IMR-90 (cell line): ENCODE results near the gene ZNF563. TPM values are rescaled to one million over a fixed set of nuclear protein-coding genes. Genes with fewer than 3 reads are reported as not detected.

ENCODE experiments used
- ATAC-seq: fragments of 200-7000 bp; cut with Tn5 transposase; 2 replicates; pipeline ENCODE4 v1.9.1; 2020; ENCODE audit warnings: low read depth, mild to moderate bottlenecking, moderate library complexity
- BruUV-seq: library from RNA; stranded (reverse); fragments of 400-500 nt; replicated peaks from 2 replicates; lab custom pipeline; 2021; lab: Mats Ljungman, UMichigan
- CTCF ChIA-PET: fragments of 300-600 bp; formaldehyde crosslinking; extraction: SDS; loops from one replicate; lab custom pipeline; 2021; ENCODE audit warnings: antibody characterized with exemption; lab: Yijun Ruan, JAX
- POLR2A ChIA-PET: fragments of 300-600 bp; sonication (Branson Sonifier 250); formaldehyde crosslinking; loops from one replicate; lab custom pipeline; 2022; ENCODE audit warnings: antibody characterized with exemption; ENCODE audit not compliant: unreplicated experiment; lab: Charles Lee
- DNase-seq: peaks from one replicate; pipeline ENCODE4 v3.0.0; 2013
- H2AFZ ChIP-seq: replicated peaks from 2 replicates; pipeline ENCODE3; 2013; ENCODE audit warnings: low read length, mild to moderate bottlenecking; ENCODE audit not compliant: poor library complexity
- H2AK5ac ChIP-seq: 2 replicates; pipeline ENCODE4 v1.6.1; 2013; ENCODE audit warnings: low read depth, low read length, inconsistent platforms
- H2AK9ac ChIP-seq: replicated peaks from 2 replicates; pipeline ENCODE3; 2013; ENCODE audit warnings: mild to moderate bottlenecking, low read depth, low read length, moderate library complexity; ENCODE audit not compliant: poor library complexity
- H2BK120ac ChIP-seq: 2 replicates; pipeline ENCODE4 v1.6.1; 2013; ENCODE audit warnings: low read depth, low read length, inconsistent platforms
- H2BK15ac ChIP-seq: 3 replicates; pipeline ENCODE4 v1.6.1; 2013; ENCODE audit warnings: low read depth, low read length, inconsistent platforms
- H2BK20ac ChIP-seq: 2 replicates; pipeline ENCODE4 v1.6.1; 2013; ENCODE audit warnings: low read depth, mild to moderate bottlenecking, inconsistent platforms, low read length, moderate library complexity
- H2BK5ac ChIP-seq: 2 replicates; pipeline ENCODE4 v1.6.1; 2013; ENCODE audit warnings: mild to moderate bottlenecking, low read depth, low read length, inconsistent platforms; ENCODE audit not compliant: poor library complexity, severe bottlenecking
- H3K14ac ChIP-seq: replicated peaks from 2 replicates; pipeline ENCODE4 v1.6.1; 2013; ENCODE audit warnings: low read depth, low read length, inconsistent platforms
- H3K18ac ChIP-seq: 2 replicates; pipeline ENCODE4 v1.6.1; 2013; ENCODE audit warnings: low read depth, low read length, control low read depth
- H3K23ac ChIP-seq: 2 replicates; pipeline ENCODE4 v1.6.1; 2013; ENCODE audit warnings: low read depth, low read length, inconsistent platforms
- H3K27ac ChIP-seq: 2 replicates; pipeline ENCODE4 v1.5.1; 2013; ENCODE audit warnings: mild to moderate bottlenecking, control low read depth, low read length; ENCODE audit not compliant: insufficient read depth
- H3K27me3 ChIP-seq: 2 replicates; pipeline ENCODE4 v1.6.1; 2013; ENCODE audit warnings: low read length; ENCODE audit not compliant: control insufficient read depth, insufficient read depth
- H3K36me3 ChIP-seq: 2 replicates; pipeline ENCODE4 v1.6.1; 2013; ENCODE audit warnings: low read length, mixed read lengths; ENCODE audit not compliant: control insufficient read depth, insufficient read depth
- H3K4ac ChIP-seq: 2 replicates; pipeline ENCODE4 v1.6.1; 2013; ENCODE audit warnings: low read depth, low read length, inconsistent platforms
- H3K4me1 ChIP-seq: 2 replicates; pipeline ENCODE4 v1.6.1; 2013; ENCODE audit warnings: low read length, mixed read lengths; ENCODE audit not compliant: control insufficient read depth, insufficient read depth
- H3K4me2 ChIP-seq: 2 replicates; pipeline ENCODE4 v1.6.1; 2013; ENCODE audit warnings: low read depth, mild to moderate bottlenecking, control low read depth, low read length, moderate library complexity
- H3K4me3 ChIP-seq: 2 replicates; pipeline ENCODE4 v1.5.1; 2013; ENCODE audit warnings: low read depth, mild to moderate bottlenecking, control low read depth, low read length, moderate library complexity; ENCODE audit not compliant: insufficient read depth
- H3K56ac ChIP-seq: 2 replicates; pipeline ENCODE4 v1.6.1; 2013; ENCODE audit warnings: low read length, inconsistent platforms; ENCODE audit not compliant: insufficient read depth; ENCODE audit errors: extremely low read depth
- H3K79me1 ChIP-seq, 2 experiments: 2 replicates each; pipeline ENCODE4 v1.6.1; 2013; ENCODE audit warnings: low read length in 2 of 2, inconsistent platforms in 1 of 2, low read depth in 1 of 2
- H3K9ac ChIP-seq: 2 replicates; pipeline ENCODE4 v1.6.1; 2013; ENCODE audit warnings: low read depth, low read length, control low read depth
- H3K9me1 ChIP-seq: 2 replicates; pipeline ENCODE4 v1.6.1; 2013; ENCODE audit warnings: low read length, inconsistent platforms; ENCODE audit not compliant: insufficient read depth
- H3K9me3 ChIP-seq: 2 replicates; pipeline ENCODE4 v1.6.1; 2013; ENCODE audit warnings: low read length; ENCODE audit not compliant: control insufficient read depth, insufficient read depth
- H4K20me1 ChIP-seq: 2 replicates; pipeline ENCODE4 v1.6.1; 2013; ENCODE audit warnings: low read length, inconsistent platforms; ENCODE audit not compliant: insufficient read depth
- H4K5ac ChIP-seq: 2 replicates; pipeline ENCODE4 v1.6.1; 2013; ENCODE audit warnings: mild to moderate bottlenecking, low read depth, low read length, control low read depth
- H4K8ac ChIP-seq, 2 experiments: 2 replicates each; pipeline ENCODE4 v1.6.1; 2013; ENCODE audit warnings: low read depth in 2 of 2, low read length in 2 of 2, control low read depth in 1 of 2, inconsistent platforms in 1 of 2
- H4K91ac ChIP-seq: 2 replicates; pipeline ENCODE4 v1.6.1; 2013; ENCODE audit warnings: low read depth, low read length, inconsistent platforms; ENCODE audit not compliant: insufficient read depth
- BHLHE40 ChIP-seq: fragments of 150-350 bp; IDR thresholded peaks from 2 replicates; pipeline ENCODE4 v1.6.1; 2016; ENCODE audit warnings: mild to moderate bottlenecking, low read depth, low read length
- CEBPB ChIP-seq: IDR thresholded peaks from 2 replicates; pipeline ENCODE4 v1.6.1; 2012; ENCODE audit warnings: low read depth, low read length, improper control_type of control experiment
- CHD1 ChIP-seq: IDR thresholded peaks from 2 replicates; pipeline ENCODE4 v1.6.1; 2012; ENCODE audit warnings: low read depth, low read length, improper control_type of control experiment
- CTCF ChIP-seq: conservative IDR thresholded peaks from 2 replicates; pipeline ENCODE4 v1.5.1; 2012; ENCODE audit warnings: mild to moderate bottlenecking, low read depth, low read length, improper control_type of control experiment
- ELK1 ChIP-seq: fragments of 150-350 bp; IDR thresholded peaks from 2 replicates; pipeline ENCODE4 v1.6.1; 2016; ENCODE audit warnings: low read depth, mild to moderate bottlenecking, low read length, moderate library complexity, borderline replicate concordance
- FOS ChIP-seq: fragments of 150-350 bp; IDR thresholded peaks from 2 replicates; pipeline ENCODE4 v1.6.1; 2016; ENCODE audit warnings: low read depth, low read length
- MAFK ChIP-seq: IDR thresholded peaks from 2 replicates; pipeline ENCODE4 v1.6.1; 2012; ENCODE audit warnings: low read depth, low read length, improper control_type of control experiment
- MAZ ChIP-seq: IDR thresholded peaks from 2 replicates; pipeline ENCODE4 v1.6.1; 2012; ENCODE audit warnings: low read depth, mild to moderate bottlenecking, low read length, improper control_type of control experiment, moderate library complexity, borderline replicate concordance
- MXI1 ChIP-seq: IDR thresholded peaks from 2 replicates; pipeline ENCODE4 v1.6.1; 2012; ENCODE audit warnings: low read depth, mild to moderate bottlenecking, low read length, moderate library complexity, borderline replicate concordance
- NFE2L2 ChIP-seq: fragments of 150-350 bp; IDR thresholded peaks from 2 replicates; pipeline ENCODE4 v1.6.1; 2016; ENCODE audit warnings: low read depth, mild to moderate bottlenecking, low read length
- POLR2A ChIP-seq: IDR thresholded peaks from 2 replicates; pipeline ENCODE4 v1.6.1; 2012; ENCODE audit warnings: mild to moderate bottlenecking, low read depth, low read length
- RAD21 ChIP-seq: IDR thresholded peaks from 2 replicates; pipeline ENCODE4 v1.6.1; 2012; ENCODE audit warnings: low read length, improper control_type of control experiment
- RCOR1 ChIP-seq: IDR thresholded peaks from 2 replicates; pipeline ENCODE4 v1.6.1; 2012; ENCODE audit warnings: mild to moderate bottlenecking, low read length, improper control_type of control experiment; ENCODE audit not compliant: insufficient replicate concordance
- RFX5 ChIP-seq: IDR thresholded peaks from 2 replicates; pipeline ENCODE4 v1.8.0; 2012; ENCODE audit warnings: low read depth, mild to moderate bottlenecking, low read length, moderate library complexity
- SMC3 ChIP-seq: fragments of 150-350 bp; IDR thresholded peaks from 2 replicates; pipeline ENCODE4 v1.6.1; 2016; ENCODE audit warnings: low read depth, mild to moderate bottlenecking, antibody characterized with exemption, low read length, moderate library complexity
- USF2 ChIP-seq: fragments of 150-350 bp; IDR thresholded peaks from 2 replicates; pipeline ENCODE4 v1.6.1; 2017; ENCODE audit warnings: mild to moderate bottlenecking, antibody characterized with exemption, low read length, low read depth
- WGBS, 2 experiments: methylation state at CpG; one replicate each; pipeline versions ENCODE4 v1.1.5 to v1.1.7; 2013; ENCODE audit warnings: missing lambda C conversion rate in 2 of 2; ENCODE audit not compliant: insufficient read length in 1 of 2; ENCODE audit errors: extremely low coverage in 2 of 2; 5-methylcytosine and 5-hydroxymethylcytosine counted together
- dilution Hi-C: fragments of 300-500 bp; cut with HindIII; formaldehyde crosslinking; loops from one replicate; pipeline ENCODE4 v1.14.3; 2018; ENCODE audit warnings: low sequenced_read_pairs; ENCODE audit not compliant: unreplicated experiment
- in situ Hi-C: fragments of 300-500 bp; cut with MboI; formaldehyde crosslinking; loops from 3 replicates; pipeline ENCODE4 v1.14.3; 2019; ENCODE audit warnings: low sequenced_read_pairs, inconsistent platforms, mixed read lengths
- intact Hi-C: fragments of 100-400 bp; cut with micrococcal nuclease; formaldehyde crosslinking; loops from 2 replicates; pipeline ENCODE4 v1.10.0; 2022
- polyA plus RNA-seq, 3 experiments: library from polyadenylated mRNA; depleted of rRNA; stranded (reverse); fragments of >200 nt; gene quantifications; 2 replicates each; pipeline ENCODE4 v1.2.3, GENCODE V29; 2012; ENCODE audit warnings: low replicate concordance in 1 of 3
- total RNA-seq: library from RNA; depleted of rRNA; stranded (reverse); fragments of >200 nt; gene quantifications from 2 replicates; pipeline ENCODE4 v1.2.3, GENCODE V29; 2012

The ZNF563 gene
- total and polyA plus RNA-seq, 2 of the 4 experiments (the other 2 are of a cell fraction), result 1.3 to 2.0 TPM

- TF ChIP-seq RCOR1, result no peak
- TF ChIP-seq MAZ, result no peak
- no peak for TF ChIP-seq CHD1
- no peak for TF ChIP-seq NFE2L2
- no peak for TF ChIP-seq FOS
- no peak for TF ChIP-seq ELK1
- no peak for TF ChIP-seq RAD21
- no peak for TF ChIP-seq MXI1
- no peak for TF ChIP-seq CTCF
- no peak for TF ChIP-seq RFX5
- no peak for TF ChIP-seq SMC3
- TF ChIP-seq POLR2A, result no peak
- TF ChIP-seq USF2, result no peak
- no peak for TF ChIP-seq CEBPB
- TF ChIP-seq MAFK, result no peak
- no peak for TF ChIP-seq BHLHE40
- POLR2A ChIA-PET, result no interaction called here
- no TSS peak for BruUV-seq
These were observed 43.7 kb downstream of the ZNF563 start for GRCh38 chr19:12289790-12290065.

More at GRCh38 chr19:12289790-12290065, 43.7 kb downstream of the ZNF563 start:
- no peak for ATAC-seq
- Histone ChIP-seq H2BK5ac (no peak overlapping the region), H2BK15ac (no peak overlapping the region), H3K4me3 (no peak overlapping the region), H3K4ac (no peak overlapping the region), H2AK9ac (no peak overlapping the region), H2AFZ (no peak overlapping the region), H2AK5ac (no peak overlapping the region), H2BK20ac (no peak overlapping the region), H3K9ac (no peak overlapping the region), H3K27me3 (no peaks in the 10 kb centered on the region), H2BK120ac (no peak overlapping the region), H3K14ac (no peak overlapping the region), H3K27ac (no peak overlapping the region), H3K4me2 (no peak overlapping the region), H3K9me1 (no peaks in the 10 kb centered on the region), H3K36me3 (peaks cover 5% of the 10 kb centered on the region; the same call in 1 of the 2 replicates), H3K4me1 (peaks cover 3% of the 10 kb centered on the region), H4K8ac (no peak overlapping the region), H4K91ac (no peak overlapping the region), H4K20me1 (no peaks in the 10 kb centered on the region), H3K18ac (no peak overlapping the region), H3K9me3 (peaks cover 2% of the 10 kb centered on the region; the same call in 1 of the 2 replicates), H3K56ac (no peak overlapping the region), H3K23ac (no peak overlapping the region), H4K5ac (no peak overlapping the region), H3K79me1 (peaks cover 10 to 34% of the 10 kb centered on the region in 2 experiments)
- intact Hi-C loops (loop anchor here (5.0 to 10.0 kb wide), 3 partner anchors 43 to 153 kb away; partner anchors contain the start of genes ZNF136, ZNF443 and ZNF563), in situ Hi-C loops (no loop called here), dilution Hi-C loops (no loop called here)
- no peak for DNase-seq
- 96% methylated on average over 7 of the region's 7 CpGs; no CpG with 5 or more reads in 1 of the 2 experiments for WGBS, 2 experiments
- CTCF ChIA-PET, result no interaction called here
